Panc1 (cell line): ENCODE results near the gene CWF19L2.

Experiments used
- CTCF ChIP-seq: fragments of 450-650 bp; IDR thresholded peaks from 2 replicates; pipeline ENCODE4 v1.5.1; 2017; ENCODE audit warnings: mild to moderate bottlenecking
- POLR2AphosphoS5 ChIP-seq: IDR thresholded peaks from 2 replicates; pipeline ENCODE4 v1.6.1; 2012; ENCODE audit warnings: mild to moderate bottlenecking, low read depth, low read length, moderate library complexity
- TCF7L2 ChIP-seq: IDR thresholded peaks from 2 replicates; pipeline ENCODE4 v1.6.1; 2011; ENCODE audit warnings: mild to moderate bottlenecking, low read depth, low read length, inconsistent platforms

- TF ChIP-seq CTCF: no peak
- TF ChIP-seq TCF7L2: no peak
- no peak for TF ChIP-seq POLR2AphosphoS5
Measured at GRCh38 chr11:107505647-107506225, 48.1 kb upstream of the CWF19L2 start.
